Liver (tissue), 9 donors: ENCODE data around the gene ARHGAP1. TPM values are rescaled to one million over a fixed set of nuclear protein-coding genes. Genes with fewer than 3 reads are reported as not detected.

Experiments
- DNase-seq: peaks from one replicate; pipeline ENCODE4 v3.0.0-alpha.2; 2017; ENCODE audit warnings: low spot score
- H3K27ac ChIP-seq, 2 donors: one replicate each; pipeline ENCODE4 v1.7.0; 2013; ENCODE audit warnings: inconsistent platforms in 2 of 2, low read length in 2 of 2, control low read depth in 1 of 2, low read depth in 1 of 2, mild to moderate bottlenecking in 1 of 2
- H3K27me3 ChIP-seq, 4 donors: one replicate each; pipeline versions ENCODE4 v1.6.1 to v1.7.0; 2013; ENCODE audit warnings: low read length in 3 of 4, inconsistent platforms in 1 of 4, mild to moderate bottlenecking in 1 of 4, moderate library complexity in 1 of 4; ENCODE audit not compliant: control insufficient read depth in 4 of 4, insufficient read depth in 4 of 4
- H3K36me3 ChIP-seq, 4 donors: one replicate each; pipeline versions ENCODE4 v1.6.1 to v1.7.0; 2013; ENCODE audit warnings: low read length in 3 of 4, mild to moderate bottlenecking in 3 of 4, low read depth in 1 of 4, moderate library complexity in 1 of 4; ENCODE audit not compliant: control insufficient read depth in 4 of 4, insufficient read depth in 3 of 4
- H3K4me1 ChIP-seq, 4 donors: one replicate each; pipeline versions ENCODE4 v1.6.1 to v1.7.0; 2013; ENCODE audit warnings: low read length in 3 of 4, mild to moderate bottlenecking in 3 of 4, moderate library complexity in 1 of 4; ENCODE audit not compliant: control insufficient read depth in 4 of 4, insufficient read depth in 4 of 4
- H3K4me3 ChIP-seq, 3 donors: one replicate each; pipeline versions ENCODE4 v1.6.1 to v1.7.0; 2013; ENCODE audit warnings: low read length in 3 of 3, control low read depth in 1 of 3, low read depth in 1 of 3, mild to moderate bottlenecking in 1 of 3
- H3K9ac ChIP-seq, 2 donors: one replicate each; pipeline ENCODE4 v1.7.0; 2013; ENCODE audit warnings: low read length in 2 of 2, mild to moderate bottlenecking in 2 of 2, moderate library complexity in 2 of 2, control low read depth in 1 of 2, low read depth in 1 of 2
- H3K9me3 ChIP-seq, 4 donors: one replicate each; pipeline versions ENCODE4 v1.6.1 to v1.7.0; 2013; ENCODE audit warnings: low read length in 3 of 4; ENCODE audit not compliant: control insufficient read depth in 4 of 4
- ATF3 ChIP-seq: IDR thresholded peaks from 2 replicates; pipeline ENCODE4 v1.6.1; 2016; ENCODE audit warnings: antibody characterized with exemption
- EGR1 ChIP-seq, 2 donors: IDR thresholded peaks; 2 replicates each; pipeline ENCODE4 v1.6.1; 2016 to 2018; ENCODE audit warnings: antibody characterized with exemption in 2 of 2, low read depth in 2 of 2
- FOXA1 ChIP-seq: IDR thresholded peaks from 2 replicates; pipeline ENCODE4 v1.6.1; 2016; ENCODE audit warnings: antibody characterized with exemption
- FOXA2 ChIP-seq: IDR thresholded peaks from 2 replicates; pipeline ENCODE4 v1.6.1; 2016; ENCODE audit warnings: antibody characterized with exemption
- GABPA ChIP-seq, 2 donors: IDR thresholded peaks in 1 of 2; conservative IDR thresholded peaks in 1 of 2; 2 replicates each; pipeline ENCODE4 v1.6.1; 2016; ENCODE audit warnings: antibody characterized with exemption in 2 of 2, mild to moderate bottlenecking in 1 of 2, moderate library complexity in 1 of 2
- HNF4A ChIP-seq, 2 donors: conservative IDR thresholded peaks; 2 replicates each; pipeline ENCODE4 v1.6.1; 2016; ENCODE audit warnings: antibody characterized with exemption in 2 of 2, mild to moderate bottlenecking in 2 of 2
- HNF4G ChIP-seq: IDR thresholded peaks from 2 replicates; pipeline ENCODE4 v1.6.1; 2016; ENCODE audit warnings: antibody characterized with exemption
- JUND ChIP-seq, 2 donors: IDR thresholded peaks; 2 replicates each; pipeline ENCODE4 v1.6.1; 2016; ENCODE audit warnings: antibody characterized with exemption in 2 of 2
- MAX ChIP-seq: IDR thresholded peaks from 2 replicates; pipeline ENCODE4 v1.6.1; 2016; ENCODE audit warnings: antibody characterized with exemption
- NR2F2 ChIP-seq: IDR thresholded peaks from 2 replicates; pipeline ENCODE4 v1.6.1; 2016; ENCODE audit warnings: antibody characterized with exemption
- RAD21 ChIP-seq, 2 donors: IDR thresholded peaks; 2 replicates each; pipeline ENCODE4 v1.6.1; 2016; ENCODE audit warnings: antibody characterized with exemption in 2 of 2, mild to moderate bottlenecking in 2 of 2
- RXRA ChIP-seq, 2 donors: IDR thresholded peaks; 2 replicates each; pipeline ENCODE4 v1.6.1; 2017 to 2018; ENCODE audit warnings: antibody characterized with exemption in 2 of 2, mild to moderate bottlenecking in 1 of 2
- SP1 ChIP-seq: IDR thresholded peaks from 2 replicates; pipeline ENCODE4 v1.6.1; 2018; ENCODE audit warnings: antibody characterized with exemption, mild to moderate bottlenecking
- TAF1 ChIP-seq: conservative IDR thresholded peaks from 2 replicates; pipeline ENCODE4 v1.6.1; 2016; ENCODE audit warnings: antibody characterized with exemption, mild to moderate bottlenecking
- YY1 ChIP-seq: IDR thresholded peaks from 2 replicates; pipeline ENCODE4 v1.6.1; 2016; ENCODE audit warnings: antibody characterized with exemption, mild to moderate bottlenecking
- ZBTB33 ChIP-seq: IDR thresholded peaks from 2 replicates; pipeline ENCODE4 v1.6.1; 2016; ENCODE audit warnings: antibody characterized with exemption
- WGBS: extraction: QIAGEN DNeasy Blood & Tissue Kit; methylation state at CpG from one replicate; pipeline ENCODE4 v1.1.7; 2013; 5-methylcytosine and 5-hydroxymethylcytosine counted together
- polyA plus RNA-seq, 2 donors: library from polyadenylated mRNA; stranded (reverse) in 1 of 2; unstranded in 1 of 2; fragments of 200-250 nt in 1 of 2; fragments of >200 nt in 1 of 2; fragmentation: Nextera tagmentation in 1 of 2; extraction: Ambion mirVana in 1 of 2; gene quantifications; one replicate each; pipeline versions ENCODE4 v1.2.1 to v1.2.3, GENCODE V29; 2013 to 2015
- total RNA-seq, 2 donors: library from RNA; depleted of rRNA; stranded (reverse); fragments of >200 nt; gene quantifications; one replicate each; pipeline ENCODE4 v1.2.3, GENCODE V29; 2014
- TF ChIP-seq, protein P1 (sequence below): fragments of 150-350 bp; IDR thresholded peaks from 2 replicates; pipeline ENCODE4 v1.5.1; 2017; ENCODE audit warnings: improper control_type of control experiment, low read depth, low read length; ENCODE audit not compliant: missing input control
- TF ChIP-seq, protein P2 (sequence below): IDR thresholded peaks from 2 replicates; pipeline ENCODE4 v1.6.1; 2016; ENCODE audit warnings: antibody characterized with exemption, mild to moderate bottlenecking
- donor health status: healthy.
- donor health status: healthy.
- donor health status: healthy.
- donor health status: healthy.
- donor health status: healthy.

Gene ARHGAP1
- total and polyA plus RNA-seq, 4 donors: 10.9 to 21.9 (median 20.1) TPM

DNA sequence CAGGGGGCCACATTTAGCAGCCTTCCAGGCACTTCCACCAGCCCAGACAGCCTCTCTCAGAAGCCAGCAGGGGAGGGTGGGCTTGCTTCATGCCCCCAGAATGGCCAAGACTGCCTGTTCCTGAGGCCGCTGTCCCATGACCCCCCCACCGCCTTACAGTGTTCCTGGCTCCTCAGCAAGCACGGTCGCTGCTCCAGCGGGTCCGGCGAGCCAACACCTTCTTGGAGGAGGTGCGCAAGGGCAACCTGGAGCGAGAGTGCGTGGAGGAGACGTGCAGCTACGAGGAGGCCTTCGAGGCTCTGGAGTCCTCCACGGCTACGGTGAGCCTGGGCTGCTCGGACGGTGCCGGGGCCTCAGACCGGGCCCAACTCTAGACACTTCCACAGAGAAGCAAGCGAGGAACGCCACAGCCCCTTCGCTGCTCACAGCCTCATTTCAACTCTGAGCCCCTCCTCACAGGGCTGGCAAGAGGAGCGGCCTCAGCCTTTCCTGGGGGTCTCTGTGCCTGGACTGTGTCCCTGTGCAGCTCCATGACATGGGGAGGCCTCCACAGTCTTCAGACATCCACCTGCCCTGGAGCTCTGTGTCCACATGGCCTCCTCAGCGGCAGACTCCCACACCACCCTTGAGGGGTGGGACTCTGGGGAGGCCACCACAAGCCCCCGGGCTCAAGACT lies 19.3 kb upstream of the ARHGAP1 start:
- H3K27ac ChIP-seq: peak overlapping the region; percentile 84 to 99
- peak overlapping the region; percentile 69 to 91 (median 77) for H3K4me3 ChIP-seq
- WGBS: 48% methylated on average over 25 of the region's 25 CpGs
- H3K27me3 ChIP-seq: no peaks in the 10 kb centered on the region
- H3K9ac ChIP-seq: peak overlapping the region; percentile 92
- TF ChIP-seq EGR1 (IDR thresholded peaks at IDR 0.05; ENCODE audit: low read depth in 2 of 2): no peak
- TF ChIP-seq JUND (IDR thresholded peaks at IDR 0.05): no peak
- TF ChIP-seq FOXA2: no peak
- TF ChIP-seq NR2F2: no peak
- TF ChIP-seq MAX: no peak
- no peak for TF ChIP-seq HNF4G
- no peak for TF ChIP-seq YY1
- no peak for TF ChIP-seq ATF3
- no peak for TF ChIP-seq ZBTB33
- TF ChIP-seq GABPA (IDR thresholded peaks at IDR 0.05 in 1 of 2, conservative IDR thresholded peaks at IDR 0.05 in 1 of 2): no peak
- no peak for TF ChIP-seq TAF1
- TF ChIP-seq SP1: no peak
- H3K4me1 ChIP-seq: peaks cover 8 to 48% (median 30%) of the 10 kb centered on the region in 4 donors
- H3K36me3 ChIP-seq: peaks cover 0 to 17% (median 5%) of the 10 kb centered on the region in 4 donors
- no peaks in the 10 kb centered on the region for H3K9me3 ChIP-seq
- DNase-seq: no peak

DNA sequence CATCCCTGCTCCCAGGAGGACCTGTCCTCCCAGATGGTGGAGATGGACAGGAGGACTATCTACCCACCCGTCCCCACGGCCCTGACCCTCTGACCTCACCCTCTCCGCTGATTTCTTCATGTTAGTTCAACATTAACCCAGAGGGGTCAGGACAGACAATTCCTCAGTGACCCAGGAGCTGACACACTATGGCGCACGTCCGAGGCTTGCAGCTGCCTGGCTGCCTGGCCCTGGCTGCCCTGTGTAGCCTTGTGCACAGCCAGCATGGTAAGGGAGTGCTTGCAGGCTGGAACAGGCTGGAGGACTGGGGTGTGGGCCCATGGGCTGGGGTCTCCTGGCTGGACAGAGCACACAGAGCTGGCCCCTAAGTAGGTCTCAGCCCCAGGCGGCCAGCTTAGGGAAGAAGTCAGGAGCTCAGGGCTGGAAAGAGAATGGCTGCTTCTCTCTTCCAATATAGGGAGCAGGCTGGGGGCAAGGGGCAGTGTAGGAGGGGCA lies 18.7 kb upstream of the ARHGAP1 start, which contains the start of gene F2:
TSS of gene F2 (plus strand) at position 166 of the 495 bp plus-strand sequence. CDS start at position 189, 23 bp downstream.
- peaks cover 8 to 44% (median 29%) of the 10 kb centered on the region in 4 donors for H3K4me1 ChIP-seq
- H3K27me3 ChIP-seq: no peaks in the 10 kb centered on the region
- no peaks in the 10 kb centered on the region for H3K9me3 ChIP-seq
- peak within 1 kb of the TSS; percentile 84 to 99 for H3K27ac ChIP-seq
- peak within 1 kb of the TSS; percentile 92 for H3K9ac ChIP-seq
- TF ChIP-seq HNF4A (conservative IDR thresholded peaks at IDR 0.05) (peak; percentile 80 to 82), NR2F2 (peak; percentile 95), FOXA1 (no peak), ZBTB33 (no peak), MAX (peak; percentile 26), TAF1 (peak; percentile 94), GABPA (IDR thresholded peaks at IDR 0.05 in 1 of 2, conservative IDR thresholded peaks at IDR 0.05 in 1 of 2) (peak in 1 of 2 donors; percentile 72), EGR1 (IDR thresholded peaks at IDR 0.05; ENCODE audit: low read depth in 2 of 2) (no peak), SP1 (peak; percentile 47), JUND (IDR thresholded peaks at IDR 0.05) (peak; percentile 16 to 70), RXRA (IDR thresholded peaks at IDR 0.05) (peak; percentile 92 to 93), YY1 (peak; percentile 86), RAD21 (IDR thresholded peaks at IDR 0.05) (peak; percentile 27 to 60), ATF3 (peak; percentile 51), HNF4G (no peak), FOXA2 (no peak)
- TF ChIP-seq, protein P1, sequence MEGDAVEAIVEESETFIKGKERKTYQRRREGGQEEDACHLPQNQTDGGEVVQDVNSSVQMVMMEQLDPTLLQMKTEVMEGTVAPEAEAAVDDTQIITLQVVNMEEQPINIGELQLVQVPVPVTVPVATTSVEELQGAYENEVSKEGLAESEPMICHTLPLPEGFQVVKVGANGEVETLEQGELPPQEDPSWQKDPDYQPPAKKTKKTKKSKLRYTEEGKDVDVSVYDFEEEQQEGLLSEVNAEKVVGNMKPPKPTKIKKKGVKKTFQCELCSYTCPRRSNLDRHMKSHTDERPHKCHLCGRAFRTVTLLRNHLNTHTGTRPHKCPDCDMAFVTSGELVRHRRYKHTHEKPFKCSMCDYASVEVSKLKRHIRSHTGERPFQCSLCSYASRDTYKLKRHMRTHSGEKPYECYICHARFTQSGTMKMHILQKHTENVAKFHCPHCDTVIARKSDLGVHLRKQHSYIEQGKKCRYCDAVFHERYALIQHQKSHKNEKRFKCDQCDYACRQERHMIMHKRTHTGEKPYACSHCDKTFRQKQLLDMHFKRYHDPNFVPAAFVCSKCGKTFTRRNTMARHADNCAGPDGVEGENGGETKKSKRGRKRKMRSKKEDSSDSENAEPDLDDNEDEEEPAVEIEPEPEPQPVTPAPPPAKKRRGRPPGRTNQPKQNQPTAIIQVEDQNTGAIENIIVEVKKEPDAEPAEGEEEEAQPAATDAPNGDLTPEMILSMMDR: no peak
- TF ChIP-seq, protein P2, sequence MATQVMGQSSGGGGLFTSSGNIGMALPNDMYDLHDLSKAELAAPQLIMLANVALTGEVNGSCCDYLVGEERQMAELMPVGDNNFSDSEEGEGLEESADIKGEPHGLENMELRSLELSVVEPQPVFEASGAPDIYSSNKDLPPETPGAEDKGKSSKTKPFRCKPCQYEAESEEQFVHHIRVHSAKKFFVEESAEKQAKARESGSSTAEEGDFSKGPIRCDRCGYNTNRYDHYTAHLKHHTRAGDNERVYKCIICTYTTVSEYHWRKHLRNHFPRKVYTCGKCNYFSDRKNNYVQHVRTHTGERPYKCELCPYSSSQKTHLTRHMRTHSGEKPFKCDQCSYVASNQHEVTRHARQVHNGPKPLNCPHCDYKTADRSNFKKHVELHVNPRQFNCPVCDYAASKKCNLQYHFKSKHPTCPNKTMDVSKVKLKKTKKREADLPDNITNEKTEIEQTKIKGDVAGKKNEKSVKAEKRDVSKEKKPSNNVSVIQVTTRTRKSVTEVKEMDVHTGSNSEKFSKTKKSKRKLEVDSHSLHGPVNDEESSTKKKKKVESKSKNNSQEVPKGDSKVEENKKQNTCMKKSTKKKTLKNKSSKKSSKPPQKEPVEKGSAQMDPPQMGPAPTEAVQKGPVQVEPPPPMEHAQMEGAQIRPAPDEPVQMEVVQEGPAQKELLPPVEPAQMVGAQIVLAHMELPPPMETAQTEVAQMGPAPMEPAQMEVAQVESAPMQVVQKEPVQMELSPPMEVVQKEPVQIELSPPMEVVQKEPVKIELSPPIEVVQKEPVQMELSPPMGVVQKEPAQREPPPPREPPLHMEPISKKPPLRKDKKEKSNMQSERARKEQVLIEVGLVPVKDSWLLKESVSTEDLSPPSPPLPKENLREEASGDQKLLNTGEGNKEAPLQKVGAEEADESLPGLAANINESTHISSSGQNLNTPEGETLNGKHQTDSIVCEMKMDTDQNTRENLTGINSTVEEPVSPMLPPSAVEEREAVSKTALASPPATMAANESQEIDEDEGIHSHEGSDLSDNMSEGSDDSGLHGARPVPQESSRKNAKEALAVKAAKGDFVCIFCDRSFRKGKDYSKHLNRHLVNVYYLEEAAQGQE: peak; percentile 65
- DNase-seq: peak; percentile 69
- peaks cover 0 to 12% (median 2%) of the 10 kb centered on the region in 4 donors for H3K36me3 ChIP-seq
- peak within 1 kb of the TSS; percentile 69 to 91 (median 77) for H3K4me3 ChIP-seq
- WGBS: 33% methylated on average over 7 of the region's 7 CpGs
